Loucy (cell line): ENCODE results near the gene SFXN3.

Experiments used
- H2AFZ ChIP-seq: fragments of 200-600 bp; sonication (generic); 2 replicates; pipeline ENCODE4 v1.6.0; 2016; ENCODE audit warnings: antibody characterized with exemption, mild to moderate bottlenecking, low read length, moderate library complexity
- H3F3A ChIP-seq: fragments of 200-600 bp; 2 replicates; pipeline ENCODE4 v1.6.0; 2016; ENCODE audit warnings: antibody characterized with exemption, low read depth, mild to moderate bottlenecking
- H3K27me3 ChIP-seq: fragments of 200-600 bp; sonication (generic); 2 replicates; pipeline ENCODE4 v1.6.1; 2014; ENCODE audit warnings: low read length, mild to moderate bottlenecking; ENCODE audit not compliant: insufficient read depth, poor library complexity, severe bottlenecking
- H3K36me3 ChIP-seq: fragments of 200-600 bp; sonication (generic); 2 replicates; pipeline ENCODE4 v1.6.1; 2016; ENCODE audit warnings: low read length; ENCODE audit not compliant: insufficient read depth
- H3K4me1 ChIP-seq: fragments of 200-600 bp; sonication (generic); 2 replicates; pipeline ENCODE4 v1.5.1; 2014; ENCODE audit warnings: low read length, mild to moderate bottlenecking; ENCODE audit not compliant: insufficient read depth, poor library complexity, severe bottlenecking
- H3K4me2 ChIP-seq: fragments of 200-600 bp; sonication (generic); 2 replicates; pipeline ENCODE4 v1.6.0; 2014; ENCODE audit warnings: antibody characterized with exemption, low read length, low read depth, mild to moderate bottlenecking; ENCODE audit not compliant: poor library complexity, severe bottlenecking
- H3K4me3 ChIP-seq: fragments of 200-600 bp; sonication (generic); 2 replicates; pipeline ENCODE4 v1.5.1; 2014; ENCODE audit warnings: low read length, mild to moderate bottlenecking, mixed read lengths; ENCODE audit not compliant: poor library complexity, severe bottlenecking
- H3K79me2 ChIP-seq: fragments of 200-600 bp; sonication (generic); 2 replicates; pipeline ENCODE4 v1.6.1; 2014; ENCODE audit warnings: low read length; ENCODE audit not compliant: insufficient read depth
- H3K9ac ChIP-seq: fragments of 200-600 bp; sonication (generic); 2 replicates; pipeline ENCODE4 v1.6.0; 2014; ENCODE audit warnings: mild to moderate bottlenecking, low read depth, low read length, moderate library complexity; ENCODE audit not compliant: poor library complexity, severe bottlenecking
- H3K9me2 ChIP-seq: fragments of 200-600 bp; sonication (generic); replicated peaks from 2 replicates; pipeline ENCODE4 v1.6.1; 2016; ENCODE audit warnings: low read depth, low read length, mixed read lengths
- H3K9me3 ChIP-seq: fragments of 200-600 bp; sonication (generic); 2 replicates; pipeline ENCODE4 v1.6.1; 2014; ENCODE audit warnings: mild to moderate bottlenecking, antibody characterized with exemption, low read length, low read depth; ENCODE audit not compliant: insufficient read depth
- H4K20me1 ChIP-seq: fragments of 200-600 bp; sonication (generic); 2 replicates; pipeline ENCODE4 v1.6.0; 2014; ENCODE audit warnings: antibody characterized with exemption, low read length, mild to moderate bottlenecking; ENCODE audit not compliant: insufficient read depth, poor library complexity, severe bottlenecking
- EZH2phosphoT487 ChIP-seq: fragments of 200-600 bp; IDR thresholded peaks from 2 replicates; pipeline ENCODE4 v1.6.1; 2018; ENCODE audit warnings: antibody characterized with exemption, mild to moderate bottlenecking, moderate library complexity, borderline replicate concordance
- TF ChIP-seq, protein P1 (sequence below): fragments of 200-600 bp; sonication (generic); conservative IDR thresholded peaks from 2 replicates; pipeline ENCODE4 v1.5.1; 2014; ENCODE audit warnings: mild to moderate bottlenecking, antibody characterized with exemption, low read length

SFXN3 gene

DNA sequence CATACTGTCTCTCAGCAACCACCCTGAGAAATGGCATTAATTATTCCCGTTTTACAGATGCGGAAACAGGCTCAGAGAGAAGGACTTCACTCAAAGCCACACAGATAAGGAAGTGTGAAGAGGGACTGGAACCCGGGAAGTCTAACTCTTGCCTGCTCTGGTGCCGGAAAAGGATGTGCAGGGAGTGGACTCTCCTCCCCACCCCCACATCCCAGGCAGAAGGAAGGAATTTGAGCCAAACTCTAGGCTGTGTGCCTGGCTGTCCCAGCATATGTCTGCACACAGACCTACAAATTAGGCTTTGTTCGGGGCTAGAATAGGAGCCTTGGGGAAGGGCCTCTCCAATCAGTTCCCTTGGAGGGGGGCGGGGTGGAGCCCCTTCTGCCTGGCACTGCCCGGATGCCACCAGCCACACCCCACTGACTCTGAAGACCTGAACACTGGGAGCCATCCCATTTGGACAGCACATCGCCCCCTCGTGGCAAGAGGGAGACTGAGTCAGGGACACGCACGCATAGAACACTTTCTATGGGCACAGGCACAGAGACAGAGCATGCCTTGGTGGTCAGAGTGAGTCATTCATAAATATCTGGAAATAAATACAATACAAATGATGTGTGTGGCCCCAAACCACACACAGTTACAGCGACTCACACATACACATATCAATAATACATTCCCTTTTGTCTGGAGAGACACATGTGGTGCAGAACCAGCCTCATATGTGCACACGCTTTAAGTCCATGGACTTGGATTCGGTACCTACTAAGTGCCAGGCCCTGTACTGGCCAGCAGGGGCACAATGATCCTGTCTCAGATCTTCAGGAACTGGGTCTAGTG is 18.3 kb upstream of the SFXN3 start:
- Histone ChIP-seq H2AFZ (peak overlapping the region; percentile 38; the same call in 1 of the 2 replicates), H3K9ac (no peak overlapping the region), H3K79me2 (no peaks in the 10 kb centered on the region), H3K9me3 (no peaks in the 10 kb centered on the region), H3F3A (no peaks in the 10 kb centered on the region), H4K20me1 (no peaks in the 10 kb centered on the region), H3K27me3 (no peaks in the 10 kb centered on the region), H3K4me1 (no peaks in the 10 kb centered on the region), H3K4me2 (peak overlapping the region; percentile 44), H3K36me3 (no peaks in the 10 kb centered on the region), H3K4me3 (peak overlapping the region; percentile 9), H3K9me2 (no peaks in the 10 kb centered on the region)
- TF ChIP-seq, protein P1, sequence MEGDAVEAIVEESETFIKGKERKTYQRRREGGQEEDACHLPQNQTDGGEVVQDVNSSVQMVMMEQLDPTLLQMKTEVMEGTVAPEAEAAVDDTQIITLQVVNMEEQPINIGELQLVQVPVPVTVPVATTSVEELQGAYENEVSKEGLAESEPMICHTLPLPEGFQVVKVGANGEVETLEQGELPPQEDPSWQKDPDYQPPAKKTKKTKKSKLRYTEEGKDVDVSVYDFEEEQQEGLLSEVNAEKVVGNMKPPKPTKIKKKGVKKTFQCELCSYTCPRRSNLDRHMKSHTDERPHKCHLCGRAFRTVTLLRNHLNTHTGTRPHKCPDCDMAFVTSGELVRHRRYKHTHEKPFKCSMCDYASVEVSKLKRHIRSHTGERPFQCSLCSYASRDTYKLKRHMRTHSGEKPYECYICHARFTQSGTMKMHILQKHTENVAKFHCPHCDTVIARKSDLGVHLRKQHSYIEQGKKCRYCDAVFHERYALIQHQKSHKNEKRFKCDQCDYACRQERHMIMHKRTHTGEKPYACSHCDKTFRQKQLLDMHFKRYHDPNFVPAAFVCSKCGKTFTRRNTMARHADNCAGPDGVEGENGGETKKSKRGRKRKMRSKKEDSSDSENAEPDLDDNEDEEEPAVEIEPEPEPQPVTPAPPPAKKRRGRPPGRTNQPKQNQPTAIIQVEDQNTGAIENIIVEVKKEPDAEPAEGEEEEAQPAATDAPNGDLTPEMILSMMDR, result peak; percentile 91
- TF ChIP-seq EZH2phosphoT487, result no peak

DNA sequence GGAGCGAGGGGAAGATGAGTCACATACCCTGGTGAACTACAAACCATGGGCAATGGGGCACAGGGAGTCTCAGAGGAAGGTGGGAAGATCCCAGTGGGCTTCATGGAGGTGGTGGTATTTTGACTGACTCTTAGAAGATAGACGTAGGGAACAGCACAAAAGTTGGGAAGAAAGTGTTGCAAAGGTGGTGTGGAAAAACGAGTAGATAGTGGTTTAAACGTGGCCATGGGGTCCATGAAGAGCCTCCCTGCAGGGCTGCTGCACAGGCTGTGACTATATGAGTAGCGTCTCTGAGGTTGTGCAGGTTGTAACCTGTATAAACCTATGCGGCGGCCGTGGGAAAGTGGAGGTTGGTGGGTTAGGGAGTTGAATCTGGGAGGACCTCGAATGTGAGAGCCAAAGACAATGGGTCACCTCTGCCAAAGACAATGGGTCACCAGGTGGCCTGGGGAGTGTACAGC is 17.6 kb upstream of the SFXN3 start:
- TF ChIP-seq, protein P1, result no peak
- no peak for TF ChIP-seq EZH2phosphoT487
- Histone ChIP-seq H3K27me3 (no peaks in the 10 kb centered on the region), H3K36me3 (no peaks in the 10 kb centered on the region), H3K4me1 (no peaks in the 10 kb centered on the region), H3F3A (no peaks in the 10 kb centered on the region), H3K4me2 (peak overlapping the region; percentile 44), H4K20me1 (no peaks in the 10 kb centered on the region), H3K4me3 (peak overlapping the region; percentile 9), H3K9me3 (no peaks in the 10 kb centered on the region), H3K9me2 (no peaks in the 10 kb centered on the region), H3K9ac (no peak overlapping the region), H2AFZ (no peak overlapping the region; the same call in 1 of the 2 replicates), H3K79me2 (no peaks in the 10 kb centered on the region)

DNA sequence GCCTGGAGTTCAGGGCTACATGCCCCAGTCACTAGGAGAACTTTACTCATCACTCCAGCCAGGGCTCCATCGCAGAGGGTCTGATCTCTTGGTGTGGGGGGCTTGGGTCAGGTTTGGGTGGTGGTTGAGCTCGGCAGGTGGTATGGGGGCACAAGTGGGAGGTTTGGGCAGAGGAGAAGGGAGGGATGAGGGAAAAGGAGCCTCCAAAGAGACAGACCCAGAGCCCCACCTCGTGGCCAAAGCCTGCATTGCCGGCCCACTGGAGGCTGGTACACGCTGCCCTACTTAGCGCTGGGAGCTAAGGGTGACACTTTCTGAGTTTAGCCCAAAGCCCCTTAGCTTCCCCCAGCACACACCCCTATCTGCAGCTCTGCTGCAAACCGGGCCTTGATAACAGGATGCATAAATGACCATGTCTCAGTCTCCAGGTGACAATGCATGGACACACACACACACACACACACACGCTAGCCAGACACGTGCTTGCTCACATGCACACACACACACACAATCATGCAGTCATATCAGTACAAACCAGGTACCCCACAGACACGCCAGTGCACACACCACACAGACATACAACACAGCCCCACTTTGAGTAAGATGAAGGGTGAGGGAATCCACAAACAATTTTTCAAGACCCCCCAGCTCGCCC is 16.7 kb upstream of the SFXN3 start:
- Histone ChIP-seq H3K4me3 (no peak overlapping the region), H3K9me3 (no peaks in the 10 kb centered on the region), H3K4me1 (no peaks in the 10 kb centered on the region), H3K4me2 (peak overlapping the region; percentile 53), H3K36me3 (no peaks in the 10 kb centered on the region), H3K9me2 (no peaks in the 10 kb centered on the region), H4K20me1 (no peaks in the 10 kb centered on the region), H2AFZ (peak overlapping the region; percentile 63; the same call in 1 of the 2 replicates), H3K9ac (no peak overlapping the region), H3F3A (no peaks in the 10 kb centered on the region), H3K27me3 (no peaks in the 10 kb centered on the region), H3K79me2 (no peaks in the 10 kb centered on the region)
- TF ChIP-seq, protein P1, result peak; percentile 89
- TF ChIP-seq EZH2phosphoT487, result no peak
